H9 (cell line): ENCODE results near the gene CNR1. TPM values are rescaled to one million over a fixed set of nuclear protein-coding genes. Genes with fewer than 3 reads are reported as not detected.

Experiments
- DNase-seq: peaks from one replicate; pipeline ENCODE4 v3.0.0-alpha.2; 2017
- H2AFZ ChIP-seq: one replicate; pipeline ENCODE4 v1.6.1; 2013; ENCODE audit warnings: mild to moderate bottlenecking, low read length, control low read depth, moderate library complexity
- H2AK5ac ChIP-seq: 2 replicates; pipeline ENCODE4 v1.6.1; 2013; ENCODE audit warnings: low read length, control low read depth, mixed read lengths; ENCODE audit not compliant: insufficient read length
- H2BK120ac ChIP-seq: one replicate; pipeline ENCODE4 v1.6.1; 2013; ENCODE audit warnings: low read depth, mild to moderate bottlenecking, low read length, control low read depth, inconsistent platforms; ENCODE audit not compliant: poor library complexity, severe bottlenecking
- H2BK12ac ChIP-seq: 2 replicates; pipeline ENCODE4 v1.6.1; 2013; ENCODE audit warnings: low read length, control low read depth, mixed read lengths, low read depth; ENCODE audit not compliant: insufficient read length
- H2BK15ac ChIP-seq: 2 replicates; pipeline ENCODE4 v1.6.1; 2013; ENCODE audit warnings: low read depth, low read length, control low read depth
- H2BK20ac ChIP-seq: one replicate; pipeline ENCODE4 v1.6.1; 2013; ENCODE audit warnings: low read depth, mild to moderate bottlenecking, low read length, control low read depth, inconsistent platforms; ENCODE audit not compliant: poor library complexity, severe bottlenecking
- H2BK5ac ChIP-seq: 2 replicates; pipeline ENCODE4 v1.6.1; 2013; ENCODE audit warnings: low read length, control low read depth, mixed read lengths; ENCODE audit not compliant: insufficient read length
- H3K14ac ChIP-seq: 2 replicates; pipeline ENCODE4 v1.6.1; 2013; ENCODE audit warnings: low read length, control low read depth; ENCODE audit not compliant: insufficient read depth
- H3K18ac ChIP-seq: 2 replicates; pipeline ENCODE4 v1.6.1; 2013; ENCODE audit warnings: low read depth, mild to moderate bottlenecking, mixed read lengths, low read length, control low read depth; ENCODE audit not compliant: insufficient read length
- H3K23ac ChIP-seq: 2 replicates; pipeline ENCODE4 v1.6.1; 2013; ENCODE audit warnings: low read length, control low read depth, mixed read lengths, low read depth; ENCODE audit not compliant: insufficient read length
- H3K23me2 ChIP-seq: 2 replicates; pipeline ENCODE4 v1.6.1; 2013; ENCODE audit warnings: low read depth, mild to moderate bottlenecking, mixed read lengths, low read length, control low read depth; ENCODE audit not compliant: insufficient read length, poor library complexity, severe bottlenecking
- H3K27ac ChIP-seq: 2 replicates; pipeline ENCODE4 v1.5.1; 2013; ENCODE audit warnings: low read length, control low read depth, mixed read lengths, low read depth; ENCODE audit not compliant: insufficient read length
- H3K27me3 ChIP-seq: 2 replicates; pipeline ENCODE4 v1.6.1; 2013; ENCODE audit warnings: low read length, control low read depth, inconsistent platforms; ENCODE audit not compliant: insufficient read depth
- H3K4ac ChIP-seq: 2 replicates; pipeline ENCODE4 v1.6.1; 2013; ENCODE audit warnings: low read depth, mild to moderate bottlenecking, control low read depth, inconsistent platforms, low read length, moderate library complexity
- H3K4me1 ChIP-seq: 2 replicates; pipeline ENCODE4 v1.6.1; 2013; ENCODE audit warnings: low read length, control low read depth, inconsistent platforms; ENCODE audit not compliant: insufficient read depth
- H3K4me2 ChIP-seq: 2 replicates; pipeline ENCODE4 v1.6.1; 2013; ENCODE audit warnings: low read length, control low read depth, mixed read lengths; ENCODE audit not compliant: insufficient read length, insufficient read depth
- H3K56ac ChIP-seq: 2 replicates; pipeline ENCODE4 v1.6.1; 2013; ENCODE audit warnings: low read depth, mild to moderate bottlenecking, mixed read lengths, low read length, control low read depth; ENCODE audit not compliant: insufficient read length
- H3K79me1 ChIP-seq: 2 replicates; pipeline ENCODE4 v1.6.1; 2013; ENCODE audit warnings: low read depth, mild to moderate bottlenecking, moderate library complexity, low read length, control low read depth, inconsistent platforms; ENCODE audit not compliant: insufficient read depth, poor library complexity, severe bottlenecking
- H3K79me2 ChIP-seq: 2 replicates; pipeline ENCODE4 v1.6.1; 2013; ENCODE audit warnings: low read length, control low read depth, inconsistent platforms; ENCODE audit not compliant: insufficient read depth
- H3K9ac ChIP-seq: 2 replicates; pipeline ENCODE4 v1.6.1; 2013; ENCODE audit warnings: low read length, control low read depth, mixed read lengths; ENCODE audit not compliant: insufficient read length; ENCODE audit errors: extremely low read depth
- H3K9me3 ChIP-seq: one replicate; pipeline ENCODE4 v1.6.1; 2013; ENCODE audit warnings: low read depth, low read length, inconsistent platforms; ENCODE audit not compliant: control insufficient read depth
- H3T11ph ChIP-seq: one replicate; pipeline ENCODE4 v1.6.1; 2013; ENCODE audit warnings: mild to moderate bottlenecking, low read length, control low read depth, inconsistent platforms
- H4K20me1 ChIP-seq: one replicate; pipeline ENCODE4 v1.6.1; 2013; ENCODE audit not compliant: control insufficient read depth, insufficient read length, insufficient read depth
- H4K5ac ChIP-seq: 2 replicates; pipeline ENCODE4 v1.6.1; 2013; ENCODE audit warnings: low read depth, mild to moderate bottlenecking, mixed read lengths, low read length, control low read depth; ENCODE audit not compliant: insufficient read length
- H4K8ac ChIP-seq: replicated peaks from 2 replicates; pipeline ENCODE4 v1.6.1; 2013; ENCODE audit warnings: low read length, control low read depth, mixed read lengths, low read depth; ENCODE audit not compliant: insufficient read length
- H4K91ac ChIP-seq: 2 replicates; pipeline ENCODE4 v1.6.1; 2013; ENCODE audit warnings: low read depth, mild to moderate bottlenecking, moderate library complexity, mixed read lengths, low read length, control low read depth; ENCODE audit not compliant: insufficient read length
- H3K27ac Mint-ChIP-seq, 3 experiments: 2 replicates in 2 of 3; 3 replicates in 1 of 3; pipeline ENCODE4 v1.8.0; 2020 to 2021; ENCODE audit warnings: mixed read lengths in 3 of 3, mild to moderate bottlenecking in 1 of 3, moderate library complexity in 1 of 3
- H3K27me3 Mint-ChIP-seq: 2 replicates; pipeline ENCODE4 v1.8.0; 2021; ENCODE audit warnings: low read depth, mild to moderate bottlenecking, moderate library complexity, mixed read lengths
- H3K36me3 Mint-ChIP-seq, 3 experiments: 2 replicates in 2 of 3; 3 replicates in 1 of 3; pipeline ENCODE4 v1.8.0; 2020 to 2021; ENCODE audit warnings: low read depth in 3 of 3, mixed read lengths in 3 of 3; ENCODE audit not compliant: insufficient read depth in 1 of 3
- H3K4me1 Mint-ChIP-seq, 2 experiments: 2 replicates each; pipeline ENCODE4 v1.8.0; 2020; ENCODE audit warnings: mixed read lengths in 2 of 2
- H3K4me3 Mint-ChIP-seq, 2 experiments: 2 replicates in 1 of 2; 3 replicates in 1 of 2; pipeline ENCODE4 v1.8.0; 2020 to 2021; ENCODE audit warnings: mild to moderate bottlenecking in 2 of 2, mixed read lengths in 2 of 2, moderate library complexity in 1 of 2
- H3K9me3 Mint-ChIP-seq, 2 experiments: 2 replicates in 1 of 2; 3 replicates in 1 of 2; pipeline ENCODE4 v1.8.0; 2020; ENCODE audit warnings: mild to moderate bottlenecking in 2 of 2, mixed read lengths in 2 of 2, moderate library complexity in 1 of 2
- CTCF ChIP-seq: fragments of 200-600 bp; sonication (generic); conservative IDR thresholded peaks from 3 replicates; pipeline ENCODE4 v1.8.0; 2021; ENCODE audit warnings: antibody characterized with exemption, mild to moderate bottlenecking
- WGBS: extraction: QIAGEN DNeasy Blood & Tissue Kit; methylation state at CpG from one replicate; pipeline ENCODE4 v1.1.7; 2013; ENCODE audit warnings: missing lambda C conversion rate, low lambda C conversion rate, mixed read lengths; ENCODE audit not compliant: insufficient read length; ENCODE audit errors: extremely low coverage; 5-methylcytosine and 5-hydroxymethylcytosine counted together
- total RNA-seq: library from RNA; stranded (reverse); gene quantifications from 2 replicates; pipeline ENCODE4 v1.2.1, GENCODE V29; 2021

CNR1 gene
- total RNA-seq, 1 experiment from 2014 or later, result 0.72 TPM

- H4K5ac ChIP-seq, result no peak overlapping the region
- H3K18ac ChIP-seq, result no peak overlapping the region
- no peak overlapping the region for H2BK5ac ChIP-seq
- peaks cover 37% of the 10 kb centered on the region for H3K27me3 Mint-ChIP-seq
- no peaks in the 10 kb centered on the region for H3K79me2 ChIP-seq
- H4K20me1 ChIP-seq, result no peaks in the 10 kb centered on the region
- H2AK5ac ChIP-seq, result no peak overlapping the region
- no peak overlapping the region for H3K27ac Mint-ChIP-seq
- no peak overlapping the region for H4K8ac ChIP-seq
- H3K36me3 Mint-ChIP-seq, result peaks cover 0 to 5% (median 0%) of the 10 kb centered on the region in 3 experiments; a peak in 3 of 7 replicates
- H2AFZ ChIP-seq, result no peak overlapping the region
- no peak overlapping the region for H3K4ac ChIP-seq
- no peaks in the 10 kb centered on the region for H3K23me2 ChIP-seq
- H3K4me2 ChIP-seq, result no peak overlapping the region
- H3K4me1 Mint-ChIP-seq, result peaks cover 19 to 21% of the 10 kb centered on the region in 2 experiments
- H2BK15ac ChIP-seq, result no peak overlapping the region
- H2BK12ac ChIP-seq, result no peak overlapping the region
- no peak overlapping the region for H4K91ac ChIP-seq
- no peak overlapping the region for H3K14ac ChIP-seq
- H3K4me3 Mint-ChIP-seq, result no peak overlapping the region
- no peak overlapping the region for H2BK120ac ChIP-seq
- H3K56ac ChIP-seq, result no peak overlapping the region
- H3K27ac ChIP-seq, result no peak overlapping the region
- no peaks in the 10 kb centered on the region for H3K9me3 ChIP-seq
- WGBS, result no CpG with 5 or more reads among the region's 6 CpGs
- no peak overlapping the region for H3K23ac ChIP-seq
- no peak for DNase-seq
- 0 out of 5 replicates have a peak, but pooled peaks cover 0 to 2% of the 10 kb centered on the region in 2 experiments for H3K9me3 Mint-ChIP-seq
- H3K79me1 ChIP-seq, result no peaks in the 10 kb centered on the region
- no peaks in the 10 kb centered on the region for H3K27me3 ChIP-seq
- H3K9ac ChIP-seq, result no peak overlapping the region
- no peak overlapping the region for H2BK20ac ChIP-seq
- H3T11ph ChIP-seq, result no peak overlapping the region
- TF ChIP-seq CTCF, result no peak
- H3K4me1 ChIP-seq, result 0 out of 2 replicates have a peak, but pooled peaks cover 1% of the 10 kb centered on the region
Measured at GRCh38 chr6:88145298-88145963, 20.7 kb downstream of the CNR1 start.
